ENCODE data around the gene FRY.

Gene FRY

DNA sequence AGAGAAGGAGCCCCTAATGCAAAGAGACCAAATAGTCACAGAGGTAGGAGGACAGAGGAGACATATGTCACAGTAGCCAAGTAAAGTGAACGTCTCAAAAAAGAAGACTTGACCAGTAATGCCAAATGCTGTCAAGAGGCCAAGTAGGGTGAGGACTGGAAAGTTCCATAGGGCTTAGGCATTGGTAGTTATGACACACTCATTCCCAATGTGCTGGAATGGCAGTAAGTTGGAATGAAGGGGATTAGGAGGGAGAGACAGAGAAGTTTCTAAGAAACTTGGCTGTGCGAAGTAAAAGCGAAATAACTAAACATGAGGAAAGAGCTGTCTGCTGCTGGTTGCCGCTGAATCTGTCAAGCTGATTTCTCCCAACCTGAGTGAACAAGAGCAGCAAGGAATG, 14.9 kb upstream of the FRY start:
- DNase-seq (ENCODE audit: low read depth in 2 of 2), result no peak

- no peak for DNase-seq (ENCODE audit: low read depth in 2 of 2)
Observed at GRCh38 chr13:32017474-32017873, 14.1 kb upstream of the FRY start.

DNA sequence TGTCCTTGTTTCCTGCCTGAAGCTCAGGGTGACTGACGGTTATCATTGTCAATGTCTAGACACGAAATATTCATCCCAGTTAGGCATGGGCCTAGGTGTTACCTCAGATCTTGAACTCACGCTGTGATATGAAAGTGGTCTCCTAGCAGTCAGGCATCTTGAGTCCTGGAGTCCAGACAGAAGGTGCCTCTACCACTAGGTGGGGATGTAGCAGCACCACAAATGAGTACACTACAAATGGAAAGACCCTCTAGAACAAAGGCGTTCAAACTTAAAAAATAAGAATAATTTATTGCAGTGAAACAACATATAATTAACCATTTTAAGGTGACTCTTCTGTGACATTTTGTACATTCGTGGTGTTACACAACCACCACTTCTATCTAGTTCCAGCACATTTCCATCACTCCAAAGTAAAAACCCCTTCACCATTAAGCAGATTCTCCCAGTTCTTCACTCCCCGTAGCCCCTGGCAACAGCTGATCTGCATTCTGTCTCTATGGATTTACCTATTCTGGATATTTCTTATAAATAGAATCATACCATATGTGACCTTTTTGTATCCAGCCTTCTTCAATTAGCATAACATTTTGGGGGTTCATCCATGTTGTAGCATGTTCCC, 11.9 kb upstream of the FRY start:
- DNase-seq (ENCODE audit: low read depth in 2 of 2), result no peak

DNA sequence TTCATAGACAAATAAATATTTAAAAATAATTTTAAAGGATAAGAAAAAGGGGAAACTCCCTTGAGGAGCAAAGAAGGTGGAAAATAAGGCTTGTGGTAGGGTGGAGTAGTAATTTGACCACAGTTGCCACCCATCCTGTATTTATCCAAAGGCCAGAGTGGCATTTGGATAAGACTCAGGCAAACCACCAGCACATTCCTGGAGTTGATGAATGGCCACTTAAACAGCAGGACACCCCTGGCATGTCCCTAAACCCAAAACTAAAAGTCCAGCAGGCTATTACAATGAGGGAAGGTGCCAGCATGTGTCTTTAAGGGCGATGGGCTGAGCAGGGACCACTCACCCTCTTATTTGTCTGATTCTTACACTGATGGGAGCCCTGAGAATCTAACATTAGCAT, 9.8 kb upstream of the FRY start:
- DNase-seq (ENCODE audit: low read depth in 2 of 2), result no peak

DNA sequence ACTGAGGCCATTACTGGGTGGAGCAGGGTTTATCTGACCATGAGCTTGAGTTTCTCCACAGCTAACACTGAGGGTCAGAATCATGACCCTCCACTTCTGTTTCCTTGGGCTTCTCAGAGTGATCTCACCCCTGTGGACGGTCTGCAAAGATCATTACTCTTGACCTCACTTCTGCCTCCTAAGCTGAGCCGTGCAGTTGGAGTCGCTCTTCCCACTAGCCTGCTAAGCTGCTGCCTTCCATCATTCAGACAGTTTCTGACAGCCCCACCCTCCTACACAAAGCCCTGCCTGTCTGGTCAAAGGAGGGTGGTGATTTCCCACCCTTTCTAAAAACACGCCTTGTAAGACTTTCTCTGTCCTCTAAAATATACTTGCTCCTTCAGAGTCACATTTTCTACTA, 9.3 kb upstream of the FRY start:
- DNase-seq (ENCODE audit: low read depth in 2 of 2), result no peak

DNA sequence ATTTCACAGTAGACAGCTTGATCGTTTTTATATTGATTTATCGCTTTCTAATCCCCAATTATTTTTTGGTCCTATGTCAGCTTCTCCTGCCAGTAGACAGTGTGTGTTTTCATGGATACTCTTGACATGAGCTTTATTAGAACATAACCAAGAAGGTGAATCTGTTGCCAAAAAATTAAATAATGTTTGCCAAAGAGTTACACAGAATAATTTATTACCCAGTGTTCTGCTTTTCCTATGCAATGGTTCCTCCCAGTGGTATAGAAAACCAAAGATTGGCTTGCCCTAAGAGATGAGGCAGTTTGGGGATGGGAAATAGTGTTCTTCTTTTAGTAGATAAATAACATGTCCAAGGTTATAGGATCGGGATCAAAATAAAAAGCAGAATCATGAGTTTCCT, 8.5 kb upstream of the FRY start:
- DNase-seq (ENCODE audit: low read depth in 2 of 2), result no peak

GRCh38 chr13:32023698-32024097, 7.9 kb upstream of the FRY start:
- no peak for DNase-seq (ENCODE audit: low read depth in 2 of 2)

GRCh38 chr13:32024750-32025149, 6.8 kb upstream of the FRY start:
- no peak for DNase-seq (ENCODE audit: low read depth in 2 of 2)

DNA sequence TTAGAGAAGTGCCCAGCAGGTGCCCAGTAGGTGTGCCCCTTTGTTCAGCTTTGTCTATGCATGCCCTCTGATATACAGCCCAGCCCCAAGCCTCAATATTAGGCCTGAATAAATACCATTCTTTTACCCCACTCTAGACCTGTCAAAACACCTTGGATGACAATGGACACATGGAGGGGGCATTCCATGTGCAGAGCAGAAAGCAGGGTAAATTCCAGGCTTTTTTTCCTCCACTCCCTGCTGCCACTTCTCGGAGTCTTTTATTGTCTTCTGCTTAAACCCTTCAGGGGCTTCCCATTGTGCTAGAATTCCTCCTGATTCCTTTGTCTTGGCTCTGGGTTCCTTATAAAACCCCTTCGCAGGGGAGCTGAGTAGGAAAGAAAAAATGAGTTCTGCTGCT, 5.8 kb upstream of the FRY start:
- no peak for DNase-seq (ENCODE audit: low read depth in 2 of 2)

GRCh38 chr13:32026623-32027022, 5.0 kb upstream of the FRY start:
- DNase-seq (ENCODE audit: low read depth in 2 of 2), result no peak

GRCh38 chr13:32028711-32029110, 2.9 kb upstream of the FRY start:
- no peak for DNase-seq (ENCODE audit: low read depth in 2 of 2)

DNA sequence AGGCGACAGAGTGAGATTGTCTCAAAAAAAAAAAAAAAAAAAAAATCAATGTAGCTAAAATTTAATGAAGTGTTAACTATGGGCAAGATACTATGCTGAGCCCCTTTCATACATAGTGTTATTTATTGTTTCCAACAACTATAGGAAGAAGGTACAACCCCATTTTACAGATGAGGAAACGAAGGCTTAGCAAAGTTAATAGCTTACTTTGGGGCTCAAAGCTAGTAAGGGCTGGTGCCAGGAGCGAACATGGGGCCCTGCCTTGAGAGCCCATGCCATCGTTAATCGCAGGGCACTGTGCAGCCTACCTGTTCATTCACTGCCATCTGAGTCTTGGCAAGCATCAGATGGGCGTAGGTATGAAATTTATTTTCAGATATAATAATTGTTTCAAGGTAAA, 1.9 kb upstream of the FRY start:
- DNase-seq (ENCODE audit: low read depth in 2 of 2), result no peak

DNA sequence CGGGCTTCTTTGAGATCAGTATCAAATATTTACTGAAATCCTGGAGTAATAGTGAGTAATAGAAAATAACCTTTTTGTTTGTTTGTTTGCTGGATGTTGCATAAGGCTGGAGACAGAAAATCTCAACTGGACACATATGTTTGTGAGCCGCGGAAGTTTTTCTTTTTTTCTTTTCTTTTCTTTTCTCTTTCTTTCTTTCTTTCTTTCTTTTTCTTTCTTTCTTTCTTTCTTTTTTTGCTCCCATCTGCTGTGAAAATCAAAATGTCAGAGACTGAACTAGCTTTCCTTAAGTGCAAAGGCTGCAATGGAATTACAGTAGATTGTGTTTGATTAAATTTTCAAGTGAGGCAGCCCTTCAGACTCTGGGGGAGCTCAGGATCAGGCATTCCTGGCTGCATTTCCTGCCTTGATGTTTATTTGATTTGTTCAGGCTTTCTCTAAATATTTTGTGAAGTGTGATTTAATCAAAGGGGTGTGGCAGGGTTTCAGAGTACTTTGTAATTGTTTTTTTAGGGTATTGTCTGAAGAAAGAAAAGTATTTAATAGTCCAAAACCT, 319 bp downstream of the FRY start:
- no peak for DNase-seq (ENCODE audit: low read depth in 2 of 2)

- DNase-seq (ENCODE audit: low read depth in 2 of 2), result no peak
Observed at GRCh38 chr13:32032759-32033158, 1.2 kb downstream of the FRY start.

- DNase-seq (ENCODE audit: low read depth in 2 of 2), result no peak
Observed at GRCh38 chr13:32033744-32034143, 2.2 kb downstream of the FRY start.

DNA sequence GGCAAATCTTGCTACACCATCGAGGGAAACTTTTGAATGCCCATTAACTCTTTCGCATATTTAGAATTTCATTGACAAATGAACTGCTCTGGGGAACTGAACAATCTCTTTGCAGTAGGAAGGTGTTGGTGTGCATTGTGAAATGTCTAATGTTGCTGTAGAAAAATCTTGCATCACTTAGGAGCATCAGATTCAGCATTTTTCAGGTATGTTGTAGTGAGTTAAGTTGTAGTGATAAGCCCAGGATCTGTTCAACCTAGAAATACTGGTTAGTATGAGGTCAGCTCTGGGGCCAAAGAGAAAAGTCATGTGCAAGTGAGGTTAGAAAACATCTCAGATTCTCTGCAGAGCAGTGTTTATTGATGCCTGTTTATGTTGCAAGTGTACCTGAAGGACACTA, 4.1 kb downstream of the FRY start:
- no peak for DNase-seq (ENCODE audit: low read depth in 2 of 2)

GRCh38 chr13:32036126-32036695, 4.6 kb downstream of the FRY start:
- no peak for DNase-seq (ENCODE audit: low read depth in 2 of 2)

DNA sequence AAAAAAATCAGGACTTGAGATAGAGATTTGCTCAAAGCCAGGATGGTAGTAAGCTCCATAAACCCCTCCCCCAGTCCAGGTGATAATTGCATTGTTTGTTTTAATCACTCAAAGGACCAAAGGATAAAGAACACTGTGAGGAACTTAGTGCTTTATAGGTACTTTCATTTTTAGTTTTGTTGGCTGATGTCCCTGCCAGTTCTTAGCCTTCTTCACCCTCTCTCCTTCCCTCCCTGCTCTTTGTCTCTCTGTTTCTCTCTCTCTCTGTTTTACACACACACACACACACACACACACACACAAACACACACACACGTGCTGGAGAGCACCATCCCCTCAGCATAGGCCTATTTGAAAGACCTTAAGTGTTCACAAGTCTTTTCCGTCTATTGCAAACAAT, 5.2 kb downstream of the FRY start:
- no peak for DNase-seq (ENCODE audit: low read depth in 2 of 2)

- DNase-seq (ENCODE audit: low read depth in 2 of 2), result no peak
Observed at GRCh38 chr13:32037471-32037870, 5.9 kb downstream of the FRY start.

DNA sequence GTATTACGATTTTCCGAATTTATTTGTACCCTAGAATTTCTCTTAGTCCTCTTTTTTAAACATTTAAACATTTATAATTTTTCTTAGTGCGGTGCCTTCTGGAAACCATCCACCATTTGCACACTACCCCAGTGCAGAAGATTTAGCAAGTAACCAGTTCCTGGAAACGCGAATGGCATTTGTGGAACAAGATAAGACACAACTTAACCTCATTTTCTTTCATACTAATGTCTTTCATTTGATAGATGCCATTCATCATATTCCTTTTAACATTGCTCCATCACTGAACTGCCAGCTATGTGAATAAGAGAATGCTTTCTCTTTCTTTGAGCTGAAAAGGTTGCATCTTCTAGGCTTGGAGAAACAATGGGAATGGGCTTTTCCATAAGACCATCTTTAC, 6.8 kb downstream of the FRY start:
- DNase-seq (ENCODE audit: low read depth in 2 of 2), result no peak

DNA sequence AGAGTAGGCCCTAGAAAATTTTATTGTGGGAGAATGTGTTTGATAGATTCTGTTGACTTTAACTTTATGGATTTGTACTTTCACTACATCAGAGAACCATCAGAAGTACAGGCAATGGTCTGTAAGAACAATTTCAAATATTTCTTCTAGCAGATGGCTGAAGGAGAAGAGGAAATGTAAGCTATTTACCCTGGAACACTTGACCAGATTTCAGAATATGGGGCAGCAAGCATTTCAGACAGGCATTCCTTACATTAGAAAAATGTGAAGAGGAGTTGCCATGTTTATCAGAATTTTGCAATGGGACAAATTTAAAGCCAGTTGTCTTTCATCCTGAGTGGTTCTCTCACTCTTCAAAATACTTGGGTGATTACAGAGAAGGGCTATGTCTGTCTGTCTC, 7.5 kb downstream of the FRY start:
- DNase-seq (ENCODE audit: low read depth in 2 of 2), result no peak

- no peak for DNase-seq (ENCODE audit: low read depth in 2 of 2)
Observed at GRCh38 chr13:32039528-32039927, 8.0 kb downstream of the FRY start.

- no peak for DNase-seq (ENCODE audit: low read depth in 2 of 2)
Observed at GRCh38 chr13:32040052-32040642, 8.6 kb downstream of the FRY start.

DNA sequence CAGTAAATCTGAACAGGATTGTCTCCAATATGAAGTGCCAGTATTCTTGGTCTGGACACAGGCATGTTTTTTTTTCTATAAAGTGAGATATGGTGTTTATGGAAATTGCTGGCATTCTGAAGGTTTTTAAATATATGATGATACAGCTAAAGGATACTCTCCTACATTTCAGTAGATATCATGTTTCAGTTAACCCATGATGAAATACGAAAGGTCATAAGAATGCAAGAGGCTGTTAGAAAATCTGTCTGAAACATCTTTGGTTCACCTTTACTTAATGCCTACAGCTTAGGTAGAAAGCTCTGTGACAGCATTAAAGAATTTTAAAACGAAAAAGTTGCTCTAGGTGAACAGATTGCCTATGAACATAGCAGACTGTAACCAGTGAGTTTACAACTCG, 9.1 kb downstream of the FRY start:
- DNase-seq (ENCODE audit: low read depth in 2 of 2), result no peak
